Measurements from ENCODE around the gene MPEG1. TPM values are rescaled to one million over a fixed set of nuclear protein-coding genes. Genes with fewer than 3 reads are reported as not detected.

The MPEG1 gene
- total and polyA plus RNA-seq, 8 donors, result 1.4 to 18.4 (median 5.3) TPM; not detected in 1

DNA sequence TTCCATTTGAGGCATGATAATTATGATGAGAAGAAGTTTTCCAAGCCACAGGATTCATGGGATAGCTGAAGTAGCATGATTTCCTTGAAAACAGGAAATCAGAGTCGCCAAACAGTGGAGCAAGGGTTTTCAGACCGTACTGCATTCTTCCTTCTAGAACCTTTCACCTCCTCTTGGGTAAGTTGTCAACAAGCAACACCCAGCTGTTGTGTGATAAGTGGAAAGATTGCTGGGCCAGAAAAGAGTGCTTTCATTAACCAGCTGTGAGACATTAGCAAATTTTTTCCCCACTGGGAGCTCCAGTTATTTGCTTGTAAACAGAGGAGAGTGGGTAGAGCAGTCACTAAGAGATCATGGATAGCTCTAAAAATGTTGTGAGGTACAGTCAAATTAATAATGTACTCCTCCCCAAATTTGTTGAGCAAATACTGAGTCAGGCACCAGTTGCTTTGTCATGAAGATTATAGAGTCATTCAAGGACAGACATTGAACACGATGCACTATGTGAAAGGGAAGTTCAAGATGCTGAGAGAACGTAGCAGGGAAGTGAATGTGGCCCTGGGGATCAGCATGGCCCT is 11.7 kb upstream of the MPEG1 start:
- Histone ChIP-seq H3K27ac (peak overlapping the region; percentile 6 to 84 (median 79)), H3K4me1 (peaks cover 0 to 26% (median 4%) of the 10 kb centered on the region in 4 donors), H3K27me3 (no peaks in the 10 kb centered on the region), H3K36me3 (no peaks in the 10 kb centered on the region), H3K4me3 (no peak overlapping the region), H3K9me3 (no peaks in the 10 kb centered on the region)
- TF ChIP-seq CTCF (IDR thresholded peaks at IDR 0.05), result no peak
- peak; percentile 29 to 75 (median 51) for TF ChIP-seq POLR2AphosphoS5 (IDR thresholded peaks at IDR 0.05)
- DNase-seq, result peak in 1 of 2 donors; percentile 69
- intact Hi-C loops (cut with DNase I; ENCODE audit: low total_unique reads), result no loop called here
- 9 to 25% (median 20%) methylated on average over 4 of the region's 4 CpGs for WGBS, 5 donors

GRCh38 chr11:59223611-59224010 is 10.9 kb upstream of the MPEG1 start:
- 55 to 87% (median 63%) methylated on average over 2 of the region's 2 CpGs for WGBS, 5 donors
- Histone ChIP-seq H3K36me3 (no peaks in the 10 kb centered on the region), H3K27ac (peak overlapping the region in 4 of 5 donors; percentile 63 to 84 (median 80)), H3K4me1 (peaks cover 0 to 26% (median 4%) of the 10 kb centered on the region in 4 donors), H3K4me3 (no peak overlapping the region), H3K27me3 (no peaks in the 10 kb centered on the region), H3K9me3 (no peaks in the 10 kb centered on the region)
- intact Hi-C loops (cut with DNase I; ENCODE audit: low total_unique reads), result no loop called here
- DNase-seq, result no peak
- TF ChIP-seq POLR2A (IDR thresholded peaks at IDR 0.05) (no peak), POLR2AphosphoS5 (IDR thresholded peaks at IDR 0.05) (no peak), CTCF (IDR thresholded peaks at IDR 0.05) (no peak), EP300 (IDR thresholded peaks at IDR 0.05) (no peak)

DNA sequence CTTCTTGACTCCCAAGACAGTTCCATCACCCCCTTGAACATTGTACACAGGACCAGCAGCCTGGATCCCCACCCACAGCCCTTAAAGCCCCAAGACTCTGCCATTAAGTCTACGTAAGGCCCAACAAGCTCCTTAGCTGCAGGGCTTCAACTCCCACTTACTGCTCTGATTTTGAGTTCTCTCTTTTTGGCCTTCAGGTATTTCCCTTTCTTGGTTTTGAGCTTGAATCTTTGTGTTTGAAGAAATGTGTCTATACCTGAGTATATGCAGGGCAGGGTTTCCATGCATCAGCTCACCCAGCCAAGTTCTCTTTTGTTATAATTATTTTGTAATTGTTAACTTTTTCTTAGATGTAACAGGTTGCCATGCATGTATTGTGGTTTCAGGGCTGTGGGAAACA is 10.4 kb upstream of the MPEG1 start:
- H3K36me3 ChIP-seq, result no peaks in the 10 kb centered on the region
- no peaks in the 10 kb centered on the region for H3K27me3 ChIP-seq
- no peak for DNase-seq
- peak overlapping the region in 4 of 5 donors; percentile 63 to 84 (median 80) for H3K27ac ChIP-seq
- 96 to 100% (median 100%) methylated on average over 1 of the region's 1 CpG for WGBS, 5 donors
- peaks cover 0 to 26% (median 4%) of the 10 kb centered on the region in 4 donors for H3K4me1 ChIP-seq
- no peaks in the 10 kb centered on the region for H3K9me3 ChIP-seq
- H3K4me3 ChIP-seq, result no peak overlapping the region
- TF ChIP-seq POLR2A (IDR thresholded peaks at IDR 0.05) (no peak), CTCF (IDR thresholded peaks at IDR 0.05) (no peak), POLR2AphosphoS5 (IDR thresholded peaks at IDR 0.05) (no peak)
- intact Hi-C loops (cut with DNase I; ENCODE audit: low total_unique reads), result no loop called here

DNA sequence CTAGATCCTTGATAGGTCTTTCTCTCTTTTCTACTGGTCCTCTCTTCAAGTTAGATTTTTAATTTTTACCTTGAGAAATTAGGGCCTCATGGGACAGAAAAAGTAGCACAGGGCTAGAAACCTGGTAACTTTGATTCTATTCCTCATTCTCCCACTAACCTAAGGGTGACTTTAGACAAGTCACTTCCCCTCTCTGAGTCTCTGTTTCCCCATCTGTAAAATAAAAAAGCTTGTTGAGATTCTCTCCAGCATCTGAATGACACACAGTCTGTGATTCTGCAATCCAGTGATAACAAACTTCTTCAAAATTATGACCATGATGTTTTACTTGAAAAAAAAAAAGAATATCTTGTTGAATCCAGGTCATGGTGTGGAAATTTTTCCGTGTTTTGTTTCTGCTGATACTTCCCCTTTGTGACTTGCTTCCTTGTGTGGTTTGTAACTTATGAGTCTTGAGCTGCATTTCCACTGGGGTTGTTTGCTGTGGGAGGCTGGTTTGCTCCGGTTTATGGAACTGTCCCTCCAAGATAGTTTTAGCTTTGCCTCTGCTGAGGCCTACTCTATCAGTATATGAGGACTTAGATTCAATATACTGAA is 9.8 kb upstream of the MPEG1 start:
- no peak overlapping the region for H3K4me3 ChIP-seq
- H3K36me3 ChIP-seq, result no peaks in the 10 kb centered on the region
- peak overlapping the region in 4 of 5 donors; percentile 63 to 84 (median 72) for H3K27ac ChIP-seq
- WGBS, 5 donors, result 73 to 80% (median 76%) methylated on average over 2 of the region's 2 CpGs
- no peak for DNase-seq
- intact Hi-C loops (cut with DNase I; ENCODE audit: low total_unique reads), result no loop called here
- no peaks in the 10 kb centered on the region for H3K9me3 ChIP-seq
- no peaks in the 10 kb centered on the region for H3K27me3 ChIP-seq
- TF ChIP-seq EP300 (IDR thresholded peaks at IDR 0.05), result no peak
- no peak for TF ChIP-seq POLR2A (IDR thresholded peaks at IDR 0.05)
- no peak for TF ChIP-seq POLR2AphosphoS5 (IDR thresholded peaks at IDR 0.05)
- no peak for TF ChIP-seq CTCF (IDR thresholded peaks at IDR 0.05)
- peaks cover 0 to 26% (median 4%) of the 10 kb centered on the region in 4 donors for H3K4me1 ChIP-seq
